Neural cell (in vitro differentiated cells): Measurements from ENCODE around the gene KPNA4.

Experiments
- CTCF ChIP-seq: fragments of 450-650 bp; IDR thresholded peaks from 2 replicates; pipeline ENCODE4 v1.5.1; 2014; ENCODE audit warnings: antibody characterized with exemption, mild to moderate bottlenecking, moderate library complexity; ENCODE audit not compliant: poor library complexity, severe bottlenecking
- EP300 ChIP-seq: fragments of 450-650 bp; conservative IDR thresholded peaks from 2 replicates; pipeline ENCODE4 v1.6.1; 2014; ENCODE audit warnings: antibody characterized with exemption, mild to moderate bottlenecking, moderate library complexity; ENCODE audit not compliant: poor library complexity, severe bottlenecking
- EZH2 ChIP-seq: fragments of 200-600, 300-800 bp; shearing (Covaris generic), sonication (generic); IDR thresholded peaks from 2 replicates; pipeline ENCODE4 v1.6.1; 2014; ENCODE audit warnings: antibody characterized with exemption, low read length, borderline replicate concordance, mild to moderate bottlenecking; ENCODE audit not compliant: insufficient read depth, poor library complexity, severe bottlenecking
- MXI1 ChIP-seq: fragments of 450-650 bp; conservative IDR thresholded peaks from 2 replicates; pipeline ENCODE4 v1.6.1; 2014; ENCODE audit warnings: antibody characterized with exemption, mild to moderate bottlenecking; ENCODE audit not compliant: poor library complexity, severe bottlenecking
- POLR2AphosphoS5 ChIP-seq: IDR thresholded peaks from 2 replicates; pipeline ENCODE4 v1.6.1; 2012
- RAD21 ChIP-seq: fragments of 450-650 bp; conservative IDR thresholded peaks from 2 replicates; pipeline ENCODE4 v1.6.1; 2014; ENCODE audit warnings: antibody characterized with exemption, mild to moderate bottlenecking, moderate library complexity
- REST ChIP-seq: IDR thresholded peaks from 2 replicates; pipeline ENCODE4 v1.6.1; 2012; ENCODE audit warnings: borderline replicate concordance
- SMC3 ChIP-seq: fragments of 450-650 bp; conservative IDR thresholded peaks from 2 replicates; pipeline ENCODE4 v1.6.1; 2014; ENCODE audit warnings: antibody characterized with exemption, mild to moderate bottlenecking, moderate library complexity; ENCODE audit not compliant: poor library complexity
- TAF1 ChIP-seq: IDR thresholded peaks from 2 replicates; pipeline ENCODE4 v1.6.1; 2012; ENCODE audit warnings: low read depth

DNA sequence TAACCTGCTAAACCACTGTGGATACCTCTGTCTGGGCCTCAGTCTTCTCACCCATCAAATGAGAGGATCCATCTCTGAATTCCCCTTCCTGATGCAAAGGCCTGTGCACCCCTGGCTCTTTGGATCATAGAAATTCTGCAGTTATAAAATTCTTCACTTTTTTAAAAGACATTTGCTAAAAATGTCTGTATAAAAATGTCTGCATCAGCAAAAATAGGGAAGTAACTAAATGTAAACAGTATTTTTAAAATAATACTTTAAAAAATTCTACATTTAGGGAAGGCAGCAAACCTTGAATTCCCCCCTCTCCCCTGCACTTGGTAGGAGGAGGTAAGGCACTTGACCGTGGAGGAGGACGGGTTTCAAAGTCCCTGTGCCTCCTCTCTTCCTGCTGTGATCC lies 90.2 kb downstream of the KPNA4 start:
- TF ChIP-seq CTCF (no peak), POLR2AphosphoS5 (no peak), EP300 (no peak), TAF1 (no peak), REST (no peak), EZH2 (no peak), SMC3 (no peak), MXI1 (no peak), RAD21 (no peak)
